ENCODE data around the gene THAP8. TPM values are rescaled to one million over a fixed set of nuclear protein-coding genes. Genes with fewer than 3 reads are reported as not detected.

The THAP8 gene
- 6.6 to 10.7 TPM (median 6.9 TPM) in 3 replicates for total RNA-seq (2021)
- percentile 50 among the genes with signal in this experiment for Bru-seq, nascent RNA
- long read RNA-seq, experiment 1, transcript THAP8-201 (4 exons, 1,825 nt): major isoform, 26 of 35 reads
- long read RNA-seq, experiment 1, partial matches to known transcripts: 0 of 35 reads
- long read RNA-seq, experiment 1, other reads (novel, unspliced or antisense): 6 of 35 reads
- long read RNA-seq, experiment 2, transcript THAP8-201 (4 exons, 1,825 nt): major isoform, 11 of 18 reads
- long read RNA-seq, experiment 2, partial matches to known transcripts: 2 of 18 reads
- long read RNA-seq, experiment 2, other reads (novel, unspliced or antisense): 3 of 18 reads
- long read RNA-seq, experiment 3, transcript THAP8-201 (4 exons, 1,825 nt): major isoform, 5 of 9 reads
- long read RNA-seq, experiment 3, partial matches to known transcripts: 0 of 9 reads
- long read RNA-seq, experiment 3, other reads (novel, unspliced or antisense): 3 of 9 reads

GRCh38 chr19:36054119-36054732, at the start of gene THAP8:
Gene THAP8, minus strand, starts transcription at chr19:36054285. Its CDS starts 68 bp downstream, at chr19:36054217.
- Mint-ChIP-seq H3K4me1 (peaks cover 30% of the 10 kb centered on the region), H3K4me3 (peak within 1 kb of the TSS; percentile 91), H3K36me3 (peaks cover 10% of the 10 kb centered on the region), H3K27me3 (ENCODE audit: low read depth) (no peaks in the 10 kb centered on the region), H3K9me3 (no peaks in the 10 kb centered on the region), H3K27ac (peak within 1 kb of the TSS; percentile 98)
- ATAC-seq: peak; percentile 80
- CTCF ChIA-PET: interaction anchor here (0.6 to 1.6 kb wide), 13 partner anchors 12 to 309 kb away, joined by 3 to 11 read pairs (median 4); partner anchors contain the start of genes ALKBH6, HSPB6, LIN37 and PSENEN
- POLR2A ChIA-PET: interaction anchor here (0.5 to 1.7 kb wide), 9 partner anchors 12 to 1079 kb away, joined by 3 to 18 read pairs (median 4); partner anchors contain the start of genes ALKBH6, POLR2I, SYNE4 and TBCB
- peak; percentile 98 for DNase-seq (ENCODE audit: low spot score)
- TF ChIP-seq SMAD3 (CRISPR knock-in tag; IDR thresholded peaks at IDR 0.05; ENCODE audit: borderline replicate concordance) (peak; percentile 77), FOXK1 (CRISPR knock-in tag; IDR thresholded peaks at IDR 0.05) (peak; percentile 75), NR1H2 (CRISPR knock-in tag; IDR thresholded peaks at IDR 0.05) (no peak), ZNF671 (CRISPR knock-in tag; IDR thresholded peaks at IDR 0.05) (no peak), CREB1 (CRISPR knock-in tag; IDR thresholded peaks at IDR 0.05) (0 out of 2 replicates have a peak, but pooled peaks have one; percentile 57), TCF7 (CRISPR knock-in tag; IDR thresholded peaks at IDR 0.05; ENCODE audit: low read depth) (no peak), HMGXB4 (CRISPR knock-in tag; IDR thresholded peaks at IDR 0.05) (peak; percentile 51; the same call in 1 of the 2 replicates), ARID4B (CRISPR knock-in tag; IDR thresholded peaks at IDR 0.05; ENCODE audit: borderline replicate concordance) (peak; percentile 91; the same call in 1 of the 2 replicates), ZBTB21 (CRISPR knock-in tag; IDR thresholded peaks at IDR 0.05; ENCODE audit: borderline replicate concordance) (peak; percentile 86), ZMAT4 (CRISPR knock-in tag; IDR thresholded peaks at IDR 0.05) (no peak), OVOL2 (CRISPR knock-in tag; IDR thresholded peaks at IDR 0.05; ENCODE audit: borderline replicate concordance) (no peak), NR3C1 (CRISPR knock-in tag; conservative IDR thresholded peaks at IDR 0.05; ENCODE audit: low read depth) (no peak), IRF1 (CRISPR knock-in tag; IDR thresholded peaks at IDR 0.05) (peak; percentile 74; the same call in 1 of the 2 replicates), NFE2L1 (CRISPR knock-in tag; IDR thresholded peaks at IDR 0.05) (peak; percentile 68; the same call in 1 of the 2 replicates), GTF2I (CRISPR knock-in tag; conservative IDR thresholded peaks at IDR 0.05) (no peak), ZNF512 (CRISPR knock-in tag; IDR thresholded peaks at IDR 0.05; ENCODE audit: borderline replicate concordance) (no peak), ZNF423 (CRISPR knock-in tag; IDR thresholded peaks at IDR 0.05) (peak; percentile 38; the same call in 1 of the 2 replicates), ZBTB43 (CRISPR knock-in tag; IDR thresholded peaks at IDR 0.05) (peak; percentile 76; the same call in 1 of the 2 replicates), ZNF219 (CRISPR knock-in tag; IDR thresholded peaks at IDR 0.05; ENCODE audit: borderline replicate concordance) (no peak)
- TF ChIP-seq, protein P1, sequence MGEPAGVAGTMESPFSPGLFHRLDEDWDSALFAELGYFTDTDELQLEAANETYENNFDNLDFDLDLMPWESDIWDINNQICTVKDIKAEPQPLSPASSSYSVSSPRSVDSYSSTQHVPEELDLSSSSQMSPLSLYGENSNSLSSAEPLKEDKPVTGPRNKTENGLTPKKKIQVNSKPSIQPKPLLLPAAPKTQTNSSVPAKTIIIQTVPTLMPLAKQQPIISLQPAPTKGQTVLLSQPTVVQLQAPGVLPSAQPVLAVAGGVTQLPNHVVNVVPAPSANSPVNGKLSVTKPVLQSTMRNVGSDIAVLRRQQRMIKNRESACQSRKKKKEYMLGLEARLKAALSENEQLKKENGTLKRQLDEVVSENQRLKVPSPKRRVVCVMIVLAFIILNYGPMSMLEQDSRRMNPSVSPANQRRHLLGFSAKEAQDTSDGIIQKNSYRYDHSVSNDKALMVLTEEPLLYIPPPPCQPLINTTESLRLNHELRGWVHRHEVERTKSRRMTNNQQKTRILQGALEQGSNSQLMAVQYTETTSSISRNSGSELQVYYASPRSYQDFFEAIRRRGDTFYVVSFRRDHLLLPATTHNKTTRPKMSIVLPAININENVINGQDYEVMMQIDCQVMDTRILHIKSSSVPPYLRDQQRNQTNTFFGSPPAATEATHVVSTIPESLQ (CRISPR knock-in tag; IDR thresholded peaks at IDR 0.05): no peak
- TF ChIP-seq, protein P2, sequence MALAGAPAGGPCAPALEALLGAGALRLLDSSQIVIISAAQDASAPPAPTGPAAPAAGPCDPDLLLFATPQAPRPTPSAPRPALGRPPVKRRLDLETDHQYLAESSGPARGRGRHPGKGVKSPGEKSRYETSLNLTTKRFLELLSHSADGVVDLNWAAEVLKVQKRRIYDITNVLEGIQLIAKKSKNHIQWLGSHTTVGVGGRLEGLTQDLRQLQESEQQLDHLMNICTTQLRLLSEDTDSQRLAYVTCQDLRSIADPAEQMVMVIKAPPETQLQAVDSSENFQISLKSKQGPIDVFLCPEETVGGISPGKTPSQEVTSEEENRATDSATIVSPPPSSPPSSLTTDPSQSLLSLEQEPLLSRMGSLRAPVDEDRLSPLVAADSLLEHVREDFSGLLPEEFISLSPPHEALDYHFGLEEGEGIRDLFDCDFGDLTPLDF (CRISPR knock-in tag; IDR thresholded peaks at IDR 0.05): peak; percentile 75; the same call in 1 of the 2 replicates

All from WTC11 (cell line).